Neural cell (in vitro differentiated cells): ENCODE measurements around the gene NFIA. TPM values are rescaled to one million over a fixed set of nuclear protein-coding genes. Genes with fewer than 3 reads are reported as not detected.

Experiments used
- H2AFZ ChIP-seq: fragments of 200-600, 300-800 bp; sonication (generic), shearing (Covaris generic); 2 replicates; pipeline ENCODE4 v1.6.0; 2014; ENCODE audit warnings: low read depth, mild to moderate bottlenecking, antibody characterized with exemption, low read length, moderate library complexity
- H3F3A ChIP-seq: fragments of 200-600 bp; shearing (Covaris generic); 2 replicates; pipeline ENCODE4 v1.6.1; 2016; ENCODE audit warnings: mild to moderate bottlenecking, moderate library complexity, mixed read lengths, antibody characterized with exemption, low read length; ENCODE audit not compliant: insufficient read depth, poor library complexity, severe bottlenecking
- H3K27ac ChIP-seq: fragments of 200-600, 300-800 bp; sonication (generic), shearing (Covaris generic); 2 replicates; pipeline ENCODE4 v1.5.1; 2014; ENCODE audit warnings: mild to moderate bottlenecking, low read length, moderate library complexity
- H3K27me3 ChIP-seq: fragments of 300-800, 200-600 bp; sonication (generic), shearing (Covaris generic); 2 replicates; pipeline ENCODE4 v1.6.0; 2014; ENCODE audit warnings: mild to moderate bottlenecking, low read depth, low read length, moderate library complexity; ENCODE audit not compliant: insufficient read depth
- H3K36me3 ChIP-seq: fragments of 300-800, 200-600 bp; sonication (generic), shearing (Covaris generic); 2 replicates; pipeline ENCODE4 v1.5.1; 2014; ENCODE audit warnings: mild to moderate bottlenecking, antibody characterized with exemption, low read length, moderate library complexity; ENCODE audit not compliant: insufficient read depth
- H3K4me2 ChIP-seq: fragments of 300-800, 200-600 bp; sonication (generic), shearing (Covaris generic); 2 replicates; pipeline ENCODE4 v1.6.0; 2014; ENCODE audit warnings: mild to moderate bottlenecking, low read length
- H3K4me3 ChIP-seq: fragments of 300-800, 200-600 bp; sonication (generic), shearing (Covaris generic); 2 replicates; pipeline ENCODE4 v1.5.1; 2014; ENCODE audit warnings: mild to moderate bottlenecking, low read length, moderate library complexity
- H3K79me2 ChIP-seq: fragments of 200-600 bp; shearing (Covaris generic); replicated peaks from 2 replicates; pipeline ENCODE4 v1.6.0; 2014; ENCODE audit warnings: mild to moderate bottlenecking, low read length, moderate library complexity; ENCODE audit not compliant: insufficient read depth
- H3K9ac ChIP-seq: fragments of 300-800, 200-600 bp; sonication (generic), shearing (Covaris generic); 2 replicates; pipeline ENCODE4 v1.6.1; 2016; ENCODE audit warnings: mild to moderate bottlenecking, low read length, mixed read lengths
- H3K9me2 ChIP-seq: fragments of 200-600 bp; shearing (Covaris generic); 2 replicates; pipeline ENCODE4 v1.6.1; 2016; ENCODE audit warnings: mild to moderate bottlenecking, low read length, mixed read lengths; ENCODE audit not compliant: insufficient read depth
- H3K9me3 ChIP-seq: fragments of 200-600, 300-800 bp; sonication (generic), shearing (Covaris generic); 2 replicates; pipeline ENCODE4 v1.6.1; 2016; ENCODE audit warnings: mild to moderate bottlenecking, mixed run types, low read length, moderate library complexity, mixed read lengths
- H4K20me1 ChIP-seq: fragments of 200-600 bp; shearing (Covaris generic); 2 replicates; pipeline ENCODE4 v1.6.1; 2016; ENCODE audit warnings: mild to moderate bottlenecking, mixed run types; ENCODE audit not compliant: insufficient read depth
- EP300 ChIP-seq: fragments of 450-650 bp; conservative IDR thresholded peaks from 2 replicates; pipeline ENCODE4 v1.6.1; 2014; ENCODE audit warnings: antibody characterized with exemption, mild to moderate bottlenecking, moderate library complexity; ENCODE audit not compliant: poor library complexity, severe bottlenecking
- EZH2 ChIP-seq: fragments of 200-600, 300-800 bp; shearing (Covaris generic), sonication (generic); IDR thresholded peaks from 2 replicates; pipeline ENCODE4 v1.6.1; 2014; ENCODE audit warnings: antibody characterized with exemption, low read length, borderline replicate concordance, mild to moderate bottlenecking; ENCODE audit not compliant: insufficient read depth, poor library complexity, severe bottlenecking
- MXI1 ChIP-seq: fragments of 450-650 bp; conservative IDR thresholded peaks from 2 replicates; pipeline ENCODE4 v1.6.1; 2014; ENCODE audit warnings: antibody characterized with exemption, mild to moderate bottlenecking; ENCODE audit not compliant: poor library complexity, severe bottlenecking
- POLR2AphosphoS5 ChIP-seq: IDR thresholded peaks from 2 replicates; pipeline ENCODE4 v1.6.1; 2012
- RAD21 ChIP-seq: fragments of 450-650 bp; conservative IDR thresholded peaks from 2 replicates; pipeline ENCODE4 v1.6.1; 2014; ENCODE audit warnings: antibody characterized with exemption, mild to moderate bottlenecking, moderate library complexity
- SMC3 ChIP-seq: fragments of 450-650 bp; conservative IDR thresholded peaks from 2 replicates; pipeline ENCODE4 v1.6.1; 2014; ENCODE audit warnings: antibody characterized with exemption, mild to moderate bottlenecking, moderate library complexity; ENCODE audit not compliant: poor library complexity
- TAF1 ChIP-seq: IDR thresholded peaks from 2 replicates; pipeline ENCODE4 v1.6.1; 2012; ENCODE audit warnings: low read depth
- polyA plus RNA-seq: library from polyadenylated mRNA; depleted of rRNA; stranded (reverse); fragments of >200 nt; gene quantifications from 2 replicates; pipeline ENCODE4 v1.2.3, GENCODE V29; 2014
- TF ChIP-seq, protein P1 (sequence below): fragments of 450-650 bp; IDR thresholded peaks from 2 replicates; pipeline ENCODE4 v1.5.1; 2014; ENCODE audit warnings: antibody characterized with exemption, mild to moderate bottlenecking, moderate library complexity; ENCODE audit not compliant: poor library complexity, severe bottlenecking
- TF ChIP-seq, protein P2 (sequence below): IDR thresholded peaks from 2 replicates; pipeline ENCODE4 v1.6.1; 2012; ENCODE audit warnings: borderline replicate concordance

Gene NFIA
- polyA plus RNA-seq, 1 donor from 2014 or later, result 0.47 TPM

DNA sequence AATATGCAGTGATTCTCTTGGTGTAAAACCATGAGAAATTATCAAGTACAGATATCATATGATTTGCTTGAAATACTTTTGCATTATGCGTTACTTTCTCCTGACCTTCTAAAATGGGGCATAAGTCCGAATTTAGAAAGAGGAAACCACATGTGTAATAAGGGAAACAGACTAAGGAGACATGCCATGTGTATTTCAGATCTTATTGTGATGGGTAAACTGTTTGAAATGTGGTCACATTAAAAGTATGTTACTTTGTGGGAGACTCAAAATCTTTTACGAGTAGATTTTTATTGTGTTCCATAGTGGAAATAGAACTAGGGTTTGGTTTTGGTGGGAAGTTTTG, 173.0 kb downstream of the NFIA start:
- Histone ChIP-seq H3K27ac (no peak overlapping the region), H3K9me3 (no peaks in the 10 kb centered on the region), H3K9me2 (no peaks in the 10 kb centered on the region), H3K79me2 (no peaks in the 10 kb centered on the region), H2AFZ (no peak overlapping the region), H3K36me3 (no peaks in the 10 kb centered on the region), H4K20me1 (no peaks in the 10 kb centered on the region), H3F3A (no peaks in the 10 kb centered on the region), H3K27me3 (no peaks in the 10 kb centered on the region), H3K4me2 (no peak overlapping the region), H3K9ac (no peak overlapping the region), H3K4me3 (no peak overlapping the region)
- TF ChIP-seq TAF1 (no peak), POLR2AphosphoS5 (no peak), SMC3 (no peak), EP300 (no peak), RAD21 (no peak), EZH2 (no peak), MXI1 (no peak)
- TF ChIP-seq, protein P1, sequence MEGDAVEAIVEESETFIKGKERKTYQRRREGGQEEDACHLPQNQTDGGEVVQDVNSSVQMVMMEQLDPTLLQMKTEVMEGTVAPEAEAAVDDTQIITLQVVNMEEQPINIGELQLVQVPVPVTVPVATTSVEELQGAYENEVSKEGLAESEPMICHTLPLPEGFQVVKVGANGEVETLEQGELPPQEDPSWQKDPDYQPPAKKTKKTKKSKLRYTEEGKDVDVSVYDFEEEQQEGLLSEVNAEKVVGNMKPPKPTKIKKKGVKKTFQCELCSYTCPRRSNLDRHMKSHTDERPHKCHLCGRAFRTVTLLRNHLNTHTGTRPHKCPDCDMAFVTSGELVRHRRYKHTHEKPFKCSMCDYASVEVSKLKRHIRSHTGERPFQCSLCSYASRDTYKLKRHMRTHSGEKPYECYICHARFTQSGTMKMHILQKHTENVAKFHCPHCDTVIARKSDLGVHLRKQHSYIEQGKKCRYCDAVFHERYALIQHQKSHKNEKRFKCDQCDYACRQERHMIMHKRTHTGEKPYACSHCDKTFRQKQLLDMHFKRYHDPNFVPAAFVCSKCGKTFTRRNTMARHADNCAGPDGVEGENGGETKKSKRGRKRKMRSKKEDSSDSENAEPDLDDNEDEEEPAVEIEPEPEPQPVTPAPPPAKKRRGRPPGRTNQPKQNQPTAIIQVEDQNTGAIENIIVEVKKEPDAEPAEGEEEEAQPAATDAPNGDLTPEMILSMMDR, result no peak
- TF ChIP-seq, protein P2, sequence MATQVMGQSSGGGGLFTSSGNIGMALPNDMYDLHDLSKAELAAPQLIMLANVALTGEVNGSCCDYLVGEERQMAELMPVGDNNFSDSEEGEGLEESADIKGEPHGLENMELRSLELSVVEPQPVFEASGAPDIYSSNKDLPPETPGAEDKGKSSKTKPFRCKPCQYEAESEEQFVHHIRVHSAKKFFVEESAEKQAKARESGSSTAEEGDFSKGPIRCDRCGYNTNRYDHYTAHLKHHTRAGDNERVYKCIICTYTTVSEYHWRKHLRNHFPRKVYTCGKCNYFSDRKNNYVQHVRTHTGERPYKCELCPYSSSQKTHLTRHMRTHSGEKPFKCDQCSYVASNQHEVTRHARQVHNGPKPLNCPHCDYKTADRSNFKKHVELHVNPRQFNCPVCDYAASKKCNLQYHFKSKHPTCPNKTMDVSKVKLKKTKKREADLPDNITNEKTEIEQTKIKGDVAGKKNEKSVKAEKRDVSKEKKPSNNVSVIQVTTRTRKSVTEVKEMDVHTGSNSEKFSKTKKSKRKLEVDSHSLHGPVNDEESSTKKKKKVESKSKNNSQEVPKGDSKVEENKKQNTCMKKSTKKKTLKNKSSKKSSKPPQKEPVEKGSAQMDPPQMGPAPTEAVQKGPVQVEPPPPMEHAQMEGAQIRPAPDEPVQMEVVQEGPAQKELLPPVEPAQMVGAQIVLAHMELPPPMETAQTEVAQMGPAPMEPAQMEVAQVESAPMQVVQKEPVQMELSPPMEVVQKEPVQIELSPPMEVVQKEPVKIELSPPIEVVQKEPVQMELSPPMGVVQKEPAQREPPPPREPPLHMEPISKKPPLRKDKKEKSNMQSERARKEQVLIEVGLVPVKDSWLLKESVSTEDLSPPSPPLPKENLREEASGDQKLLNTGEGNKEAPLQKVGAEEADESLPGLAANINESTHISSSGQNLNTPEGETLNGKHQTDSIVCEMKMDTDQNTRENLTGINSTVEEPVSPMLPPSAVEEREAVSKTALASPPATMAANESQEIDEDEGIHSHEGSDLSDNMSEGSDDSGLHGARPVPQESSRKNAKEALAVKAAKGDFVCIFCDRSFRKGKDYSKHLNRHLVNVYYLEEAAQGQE, result no peak

DNA sequence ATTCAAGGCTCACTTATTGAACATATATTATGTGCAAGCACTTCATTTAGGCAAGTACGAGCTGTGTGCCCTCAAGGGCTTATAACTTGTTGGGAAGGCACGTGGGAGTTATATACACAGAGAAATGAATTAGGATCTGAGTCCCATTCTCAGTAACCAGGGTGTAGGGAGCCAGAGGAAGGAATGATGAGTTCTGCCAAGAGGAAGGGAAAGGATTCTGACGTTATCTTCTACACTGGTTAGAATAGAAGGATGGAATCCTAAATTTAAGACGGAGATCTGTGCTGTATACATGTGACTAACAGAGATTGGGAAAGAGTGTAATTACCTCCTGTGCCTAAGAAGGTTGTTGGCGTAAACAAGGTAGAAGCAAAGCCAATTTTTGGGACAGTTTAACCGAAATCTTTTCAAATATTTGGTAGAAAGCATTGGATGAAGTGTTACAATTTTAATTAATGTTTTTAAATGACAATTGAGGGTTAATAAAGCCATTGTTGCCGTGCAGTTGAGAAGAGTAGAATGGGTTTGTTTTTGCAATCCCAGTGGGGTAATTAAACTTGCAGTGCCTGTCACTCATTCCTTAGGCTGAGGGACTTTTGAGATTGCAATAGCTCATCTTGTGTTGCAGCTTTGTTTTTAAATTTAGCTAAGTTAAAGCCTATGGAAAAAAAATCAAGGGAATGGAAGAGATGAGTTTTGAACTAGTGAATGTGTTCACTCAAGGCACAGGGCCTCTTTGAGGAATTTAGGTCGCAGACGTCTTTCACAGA, 177.2 kb downstream of the NFIA start:
- no peaks in the 10 kb centered on the region for H3F3A ChIP-seq
- H3K9ac ChIP-seq, result no peak overlapping the region
- H3K79me2 ChIP-seq, result no peaks in the 10 kb centered on the region
- H3K4me3 ChIP-seq, result no peak overlapping the region
- H3K9me2 ChIP-seq, result no peaks in the 10 kb centered on the region
- TF ChIP-seq MXI1 (no peak), EP300 (no peak), EZH2 (no peak), RAD21 (no peak), TAF1 (no peak), SMC3 (no peak), POLR2AphosphoS5 (no peak)
- TF ChIP-seq, protein P1, result no peak
- TF ChIP-seq, protein P2, result no peak
- H3K36me3 ChIP-seq, result no peaks in the 10 kb centered on the region
- no peak overlapping the region for H3K27ac ChIP-seq
- no peak overlapping the region for H3K4me2 ChIP-seq
- H2AFZ ChIP-seq, result no peak overlapping the region
- no peaks in the 10 kb centered on the region for H3K9me3 ChIP-seq
- H3K27me3 ChIP-seq, result no peaks in the 10 kb centered on the region
- H4K20me1 ChIP-seq, result no peaks in the 10 kb centered on the region
